Transverse colon (tissue), 4 donors: ENCODE measurements around the gene GPSM1. TPM values are rescaled to one million over a fixed set of nuclear protein-coding genes. Genes with fewer than 3 reads are reported as not detected.

Source experiments
- DNase-seq: peaks from one replicate; pipeline ENCODE4 v3.0.0-alpha.2; 2019
- H3K27ac ChIP-seq, 4 donors: fragments of 200-600 bp; sonication (generic); 2 replicates each; pipeline ENCODE4 v1.5.1; 2016 to 2018; ENCODE audit warnings: inconsistent platforms in 4 of 4
- H3K27me3 ChIP-seq: fragments of 200-600 bp; sonication (generic); 2 replicates; pipeline ENCODE4 v1.5.1; 2017; ENCODE audit warnings: inconsistent platforms
- H3K36me3 ChIP-seq, 4 donors: fragments of 200-600 bp; sonication (generic); 2 replicates each; pipeline ENCODE4 v1.5.1; 2017 to 2019; ENCODE audit warnings: inconsistent platforms in 4 of 4
- H3K4me1 ChIP-seq, 4 donors: fragments of 200-600 bp; sonication (generic); 2 replicates each; pipeline ENCODE4 v1.5.1; 2017 to 2020; ENCODE audit warnings: inconsistent platforms in 4 of 4
- H3K4me3 ChIP-seq, 4 donors: fragments of 200-600 bp; sonication (generic); 1 replicate in 1 of 4; 2 replicates in 3 of 4; pipeline versions ENCODE4 v1.5.1 to v1.6.1; 2017 to 2019; ENCODE audit warnings: inconsistent platforms in 4 of 4
- H3K9me3 ChIP-seq, 2 donors: fragments of 200-600 bp; sonication (generic); 2 replicates each; pipeline ENCODE4 v1.5.1; 2017 to 2019; ENCODE audit warnings: inconsistent platforms in 2 of 2
- EP300 ChIP-seq: sonication (generic); formaldehyde crosslinking; IDR thresholded peaks from one replicate; pipeline ENCODE4 v1.6.1; 2017; ENCODE audit warnings: antibody characterized with exemption, low read depth
- POLR2A ChIP-seq: fragments of 450-650 bp; IDR thresholded peaks from one replicate; pipeline ENCODE4 v1.6.1; 2016; ENCODE audit warnings: antibody characterized with exemption, mild to moderate bottlenecking, moderate library complexity
- POLR2AphosphoS5 ChIP-seq, 3 donors: sonication (generic); formaldehyde crosslinking; IDR thresholded peaks; one replicate each; pipeline ENCODE4 v1.6.1; 2016; ENCODE audit warnings: antibody characterized with exemption in 3 of 3
- WGBS, 2 donors: methylation state at CpG; one replicate each; pipeline ENCODE4 v1.1.5; 2018; ENCODE audit warnings: low coverage in 1 of 2; 5-methylcytosine and 5-hydroxymethylcytosine counted together
- in situ Hi-C, 4 donors: fragments of 200-750 bp; cut with MboI; loops; one replicate each; pipeline versions ENCODE4 v1.15.0 to v1.15.1; 2017; ENCODE audit warnings: low sequenced_read_pairs in 3 of 4, low pct_ligation_motif_present in 1 of 4, low pct_unique_long_range_greater_than_20kb in 1 of 4
- intact Hi-C: fragments of 100-400 bp; cut with DNase I; formaldehyde crosslinking; loops from one replicate; pipeline ENCODE4 v1.15.1; 2023; ENCODE audit warnings: low total_unique reads
- total RNA-seq, 4 donors: library from RNA; depleted of rRNA; stranded (reverse); fragments of >200 nt; gene quantifications; one replicate each; pipeline ENCODE4 v1.1.0, GENCODE V29; 2016
- TF ChIP-seq, protein P1 (sequence below), 5 experiments: fragments of 200-600 bp in 3 of 5; fragments of 450-650 bp in 2 of 5; sonication (generic) in 3 of 5; IDR thresholded peaks; 1 replicate in 2 of 5; 2 replicates in 3 of 5; pipeline ENCODE4 v1.5.1; 2016 to 2017; ENCODE audit warnings: antibody characterized with exemption in 5 of 5, inconsistent platforms in 3 of 5, mild to moderate bottlenecking in 2 of 5, moderate library complexity in 1 of 5

The GPSM1 gene
- total RNA-seq, 4 donors from 2014 or later, result 2.3 to 8.6 (median 7.0) TPM

- Histone ChIP-seq H3K9me3 (no peaks in the 10 kb centered on the region), H3K27ac (no peak overlapping the region), H3K4me1 (peaks cover 5 to 8% (median 7%) of the 10 kb centered on the region in 4 donors), H3K27me3 (peaks cover 18% of the 10 kb centered on the region), H3K36me3 (no peaks in the 10 kb centered on the region), H3K4me3 (no peak overlapping the region)
- in situ Hi-C loops (loop anchor here in 1 of 4 donors (10.0 kb wide), 1 partner anchor 115 kb away; no protein-coding TSS in a partner anchor), intact Hi-C loops (no loop called here)
- 77% methylated on average over 5 of the region's 6 CpGs; no CpG with 5 or more reads in 1 of the 2 donors for WGBS, 2 donors
- DNase-seq, result no peak
- TF ChIP-seq, protein P1, sequence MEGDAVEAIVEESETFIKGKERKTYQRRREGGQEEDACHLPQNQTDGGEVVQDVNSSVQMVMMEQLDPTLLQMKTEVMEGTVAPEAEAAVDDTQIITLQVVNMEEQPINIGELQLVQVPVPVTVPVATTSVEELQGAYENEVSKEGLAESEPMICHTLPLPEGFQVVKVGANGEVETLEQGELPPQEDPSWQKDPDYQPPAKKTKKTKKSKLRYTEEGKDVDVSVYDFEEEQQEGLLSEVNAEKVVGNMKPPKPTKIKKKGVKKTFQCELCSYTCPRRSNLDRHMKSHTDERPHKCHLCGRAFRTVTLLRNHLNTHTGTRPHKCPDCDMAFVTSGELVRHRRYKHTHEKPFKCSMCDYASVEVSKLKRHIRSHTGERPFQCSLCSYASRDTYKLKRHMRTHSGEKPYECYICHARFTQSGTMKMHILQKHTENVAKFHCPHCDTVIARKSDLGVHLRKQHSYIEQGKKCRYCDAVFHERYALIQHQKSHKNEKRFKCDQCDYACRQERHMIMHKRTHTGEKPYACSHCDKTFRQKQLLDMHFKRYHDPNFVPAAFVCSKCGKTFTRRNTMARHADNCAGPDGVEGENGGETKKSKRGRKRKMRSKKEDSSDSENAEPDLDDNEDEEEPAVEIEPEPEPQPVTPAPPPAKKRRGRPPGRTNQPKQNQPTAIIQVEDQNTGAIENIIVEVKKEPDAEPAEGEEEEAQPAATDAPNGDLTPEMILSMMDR (IDR thresholded peaks at IDR 0.05), result no peak
- TF ChIP-seq POLR2AphosphoS5 (IDR thresholded peaks at IDR 0.05) (no peak), POLR2A (no peak), EP300 (no peak)
These were observed 47.9 kb upstream of the GPSM1 start for GRCh38 chr9:136279471-136279870.

- no peak for DNase-seq
- in situ Hi-C loops (loop anchor here in 2 of 4 donors (10.0 kb wide), 2 partner anchors 106 to 116 kb away; no protein-coding TSS in a partner anchor), intact Hi-C loops (loop anchor here (10.0 kb wide), 1 partner anchor 116 kb away; no protein-coding TSS in a partner anchor)
- H3K27me3 ChIP-seq, result peaks cover 20% of the 10 kb centered on the region
- no peak for TF ChIP-seq EP300
- no peak for TF ChIP-seq POLR2AphosphoS5 (IDR thresholded peaks at IDR 0.05)
- TF ChIP-seq POLR2A, result no peak
- TF ChIP-seq, protein P1 (IDR thresholded peaks at IDR 0.05), result no peak
- peaks cover 5 to 8% (median 7%) of the 10 kb centered on the region in 4 donors for H3K4me1 ChIP-seq
- no peaks in the 10 kb centered on the region for H3K9me3 ChIP-seq
- no peak overlapping the region for H3K4me3 ChIP-seq
- H3K27ac ChIP-seq, result no peak overlapping the region
- no peaks in the 10 kb centered on the region for H3K36me3 ChIP-seq
- 81% methylated on average over 16 of the region's 16 CpGs; no CpG with 5 or more reads in 1 of the 2 donors for WGBS, 2 donors
These were observed 46.6 kb upstream of the GPSM1 start for GRCh38 chr9:136280535-136281315.

- no peak overlapping the region for H3K4me3 ChIP-seq
- no peaks in the 10 kb centered on the region for H3K9me3 ChIP-seq
- H3K27ac ChIP-seq, result no peak overlapping the region
- DNase-seq, result no peak
- H3K27me3 ChIP-seq, result peaks cover 20% of the 10 kb centered on the region
- no peaks in the 10 kb centered on the region for H3K36me3 ChIP-seq
- intact Hi-C loops (loop anchor here (10.0 kb wide), 1 partner anchor 117 kb away; no protein-coding TSS in a partner anchor), in situ Hi-C loops (loop anchor here in 2 of 4 donors (10.0 kb wide), 2 partner anchors 107 to 117 kb away; no protein-coding TSS in a partner anchor)
- WGBS, 2 donors, result 78% methylated on average over 35 of the region's 39 CpGs; no CpG with 5 or more reads in 1 of the 2 donors
- peaks cover 5 to 8% (median 7%) of the 10 kb centered on the region in 4 donors for H3K4me1 ChIP-seq
- TF ChIP-seq POLR2A (no peak), POLR2AphosphoS5 (IDR thresholded peaks at IDR 0.05) (no peak), EP300 (no peak)
- TF ChIP-seq, protein P1 (IDR thresholded peaks at IDR 0.05), result no peak
These were observed 45.7 kb upstream of the GPSM1 start for GRCh38 chr9:136281421-136282271.
